ENCODE results near the gene S100A6. TPM values are rescaled to one million over a fixed set of nuclear protein-coding genes. Genes with fewer than 3 reads are reported as not detected.
"Not testable (repeated sequence)": the region's sequence is repeated elsewhere in the genome, so short reads cannot be mapped to it uniquely, and the experiment has no call there.

The S100A6 gene
- total RNA-seq = 154 and 159 TPM in 2 replicates

- H3K9me3 Mint-ChIP-seq = no peaks in the 10 kb centered on the region
- H3K4me1 Mint-ChIP-seq (ENCODE audit: low read depth) = peaks cover 71% of the 10 kb centered on the region
- intact Hi-C loops (cut with micrococcal nuclease) = loop anchor here (1.0 to 2.0 kb wide), 5 partner anchors 10 to 135 kb away; partner anchors contain the start of genes ILF2, S100A4 and SNAPIN
- peak within 1 kb of the TSS; percentile 96 for H3K27ac Mint-ChIP-seq
- H3K36me3 Mint-ChIP-seq (ENCODE audit: low read depth) = peaks cover 10% of the 10 kb centered on the region
- peak; percentile 36 for DNase-seq (ENCODE audit: low spot score)
- H3K4me3 Mint-ChIP-seq = peak within 1 kb of the TSS; percentile 91
- no peaks in the 10 kb centered on the region for H3K27me3 Mint-ChIP-seq (ENCODE audit: insufficient read depth)
Observed at GRCh38 chr1:153535242-153536011, at the start of gene S100A6. S100A6 (minus strand) TSS chr1:153535991; CDS start chr1:153535339, 652 bp downstream.

DNA sequence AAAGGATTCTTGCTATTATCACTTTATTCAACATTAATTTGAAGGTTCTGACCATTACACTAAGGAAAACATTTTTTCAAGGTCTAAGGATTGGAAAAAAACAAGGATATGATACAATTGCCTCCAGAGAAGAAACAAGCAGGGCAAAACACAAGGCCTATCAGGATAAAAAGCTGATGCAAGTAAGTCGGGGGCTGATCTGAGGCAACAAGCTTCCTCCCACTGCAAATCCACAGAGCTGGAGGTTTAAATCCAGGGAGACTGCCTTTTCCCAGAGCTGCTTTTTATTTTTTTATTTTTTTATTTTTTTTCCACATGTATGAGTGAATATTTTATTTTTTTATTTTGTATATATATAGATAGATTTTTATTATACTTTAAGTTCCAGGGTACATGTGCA, 49.2 kb upstream of the S100A6 start:
- Mint-ChIP-seq H3K27me3 (ENCODE audit: insufficient read depth) (peaks cover 12% of the 10 kb centered on the region), H3K4me1 (ENCODE audit: low read depth) (no peaks in the 10 kb centered on the region), H3K27ac (no peak overlapping the region), H3K4me3 (no peak overlapping the region), H3K9me3 (no peaks in the 10 kb centered on the region), H3K36me3 (ENCODE audit: low read depth) (no peaks in the 10 kb centered on the region)
- intact Hi-C loops (cut with micrococcal nuclease) = no loop called here
- DNase-seq (ENCODE audit: low spot score) = no peak

- no peaks in the 10 kb centered on the region for H3K4me1 Mint-ChIP-seq (ENCODE audit: low read depth)
- H3K27me3 Mint-ChIP-seq (ENCODE audit: insufficient read depth) = peaks cover 15% of the 10 kb centered on the region
- no peak overlapping the region for H3K27ac Mint-ChIP-seq
- H3K4me3 Mint-ChIP-seq = no peak overlapping the region
- DNase-seq (ENCODE audit: low spot score) = no peak
- no peaks in the 10 kb centered on the region for H3K36me3 Mint-ChIP-seq (ENCODE audit: low read depth)
- intact Hi-C loops (cut with micrococcal nuclease) = loop anchor here (1.0 kb wide), 1 partner anchor 21 kb away; no protein-coding TSS in a partner anchor
- H3K9me3 Mint-ChIP-seq = no peaks in the 10 kb centered on the region
Observed at GRCh38 chr1:153583976-153584375, 48.2 kb upstream of the S100A6 start.

- H3K27me3 Mint-ChIP-seq (ENCODE audit: insufficient read depth) = peaks cover 19% of the 10 kb centered on the region
- H3K4me1 Mint-ChIP-seq (ENCODE audit: low read depth); H3K4me3 Mint-ChIP-seq: not testable (repeated sequence)
Observed at GRCh38 chr1:153583514-153583913, 47.7 kb upstream of the S100A6 start.

GRCh38 chr1:153582836-153583235, 47.0 kb upstream of the S100A6 start:
- not testable (repeated sequence) for H3K36me3 Mint-ChIP-seq (ENCODE audit: low read depth)

More at GRCh38 chr1:153583514-153583913, 47.7 kb upstream of the S100A6 start:
- DNase-seq (ENCODE audit: low spot score); intact Hi-C loops (cut with micrococcal nuclease); H3K27ac Mint-ChIP-seq; H3K36me3 Mint-ChIP-seq (ENCODE audit: low read depth); H3K9me3 Mint-ChIP-seq: not testable (repeated sequence)

GRCh38 chr1:153578936-153579335, 43.1 kb upstream of the S100A6 start:
- H3K4me1 Mint-ChIP-seq (ENCODE audit: low read depth) = no peaks in the 10 kb centered on the region
- no peak overlapping the region for H3K4me3 Mint-ChIP-seq
- no peaks in the 10 kb centered on the region for H3K36me3 Mint-ChIP-seq (ENCODE audit: low read depth)

More at GRCh38 chr1:153582836-153583235, 47.0 kb upstream of the S100A6 start:
- H3K9me3 Mint-ChIP-seq; H3K4me3 Mint-ChIP-seq; H3K27ac Mint-ChIP-seq; DNase-seq (ENCODE audit: low spot score); H3K4me1 Mint-ChIP-seq (ENCODE audit: low read depth); intact Hi-C loops (cut with micrococcal nuclease): not testable (repeated sequence)
- peaks cover 26% of the 10 kb centered on the region for H3K27me3 Mint-ChIP-seq (ENCODE audit: insufficient read depth)

GRCh38 chr1:153578490-153578889, 42.7 kb upstream of the S100A6 start:
- Mint-ChIP-seq H3K4me1 (ENCODE audit: low read depth) (no peaks in the 10 kb centered on the region), H3K9me3 (no peaks in the 10 kb centered on the region), H3K27ac (no peak overlapping the region), H3K4me3 (no peak overlapping the region), H3K27me3 (ENCODE audit: insufficient read depth) (peaks cover 26% of the 10 kb centered on the region), H3K36me3 (ENCODE audit: low read depth) (no peaks in the 10 kb centered on the region)
- no peak for DNase-seq (ENCODE audit: low spot score)
- intact Hi-C loops (cut with micrococcal nuclease) = no loop called here

More at GRCh38 chr1:153578936-153579335, 43.1 kb upstream of the S100A6 start:
- no peak overlapping the region for H3K27ac Mint-ChIP-seq
- peaks cover 26% of the 10 kb centered on the region for H3K27me3 Mint-ChIP-seq (ENCODE audit: insufficient read depth)
- no peaks in the 10 kb centered on the region for H3K9me3 Mint-ChIP-seq
- intact Hi-C loops (cut with micrococcal nuclease) = no loop called here
- DNase-seq (ENCODE audit: low spot score) = no peak

GRCh38 chr1:153577624-153578051, 41.8 kb upstream of the S100A6 start:
- Mint-ChIP-seq H3K27ac (no peak overlapping the region), H3K4me3 (no peak overlapping the region), H3K36me3 (ENCODE audit: low read depth) (no peaks in the 10 kb centered on the region), H3K9me3 (no peaks in the 10 kb centered on the region), H3K27me3 (ENCODE audit: insufficient read depth) (peaks cover 26% of the 10 kb centered on the region), H3K4me1 (ENCODE audit: low read depth) (peaks cover 8% of the 10 kb centered on the region)
- DNase-seq (ENCODE audit: low spot score) = no peak
- intact Hi-C loops (cut with micrococcal nuclease) = no loop called here

DNA sequence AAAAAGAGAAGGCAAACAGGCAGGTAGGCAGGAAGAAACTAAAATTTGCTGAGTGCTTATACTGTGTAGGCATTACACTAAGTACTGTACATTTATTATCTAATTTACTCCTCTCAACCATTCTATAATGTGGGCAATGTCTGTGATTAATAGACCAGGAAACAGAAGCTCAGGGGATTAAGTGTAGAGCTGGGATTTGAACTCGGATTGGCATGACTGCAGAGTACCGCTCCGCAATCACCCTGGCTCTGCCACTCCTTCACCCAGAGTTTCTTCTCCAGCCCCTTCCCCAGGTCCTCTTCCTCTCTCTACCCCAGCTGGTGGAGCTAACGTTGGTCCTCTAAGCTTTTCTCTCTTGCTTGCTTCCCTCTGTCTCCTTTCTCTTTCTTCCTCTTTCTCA, 41.3 kb upstream of the S100A6 start:
- H3K9me3 Mint-ChIP-seq = no peaks in the 10 kb centered on the region
- H3K27me3 Mint-ChIP-seq (ENCODE audit: insufficient read depth) = peaks cover 26% of the 10 kb centered on the region
- H3K4me1 Mint-ChIP-seq (ENCODE audit: low read depth) = peaks cover 12% of the 10 kb centered on the region
- intact Hi-C loops (cut with micrococcal nuclease) = no loop called here
- no peak for DNase-seq (ENCODE audit: low spot score)
- H3K27ac Mint-ChIP-seq = no peak overlapping the region
- no peak overlapping the region for H3K4me3 Mint-ChIP-seq
- no peaks in the 10 kb centered on the region for H3K36me3 Mint-ChIP-seq (ENCODE audit: low read depth)

- intact Hi-C loops (cut with micrococcal nuclease); H3K27ac Mint-ChIP-seq; DNase-seq (ENCODE audit: low spot score); H3K9me3 Mint-ChIP-seq; H3K36me3 Mint-ChIP-seq (ENCODE audit: low read depth); H3K4me3 Mint-ChIP-seq: not testable (repeated sequence)
- peaks cover 20% of the 10 kb centered on the region for H3K4me1 Mint-ChIP-seq (ENCODE audit: low read depth)
- peaks cover 26% of the 10 kb centered on the region for H3K27me3 Mint-ChIP-seq (ENCODE audit: insufficient read depth)
Observed at GRCh38 chr1:153575497-153575896, 39.7 kb upstream of the S100A6 start.

DNA sequence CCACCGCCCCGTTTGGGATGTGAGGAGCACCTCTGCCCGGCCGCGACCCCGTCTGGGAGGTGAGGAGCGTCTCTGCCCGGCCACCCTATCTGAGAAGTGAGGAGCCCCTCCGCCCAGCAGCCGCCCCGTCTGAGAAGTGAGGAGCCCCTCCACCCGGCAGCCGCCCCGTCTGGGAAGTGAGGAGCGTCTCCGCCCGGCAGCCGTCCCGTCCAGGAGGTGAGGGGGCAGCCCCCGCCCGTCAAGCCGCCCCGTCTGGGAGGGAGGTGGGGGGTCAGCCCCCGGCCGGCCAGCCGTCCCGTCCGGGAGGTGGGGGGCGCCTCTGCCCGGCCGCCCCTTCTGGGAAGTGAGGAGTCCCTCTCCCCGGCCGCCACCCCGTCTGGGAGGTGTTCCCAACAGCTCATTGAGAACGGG, 39.3 kb upstream of the S100A6 start:
- H3K9me3 Mint-ChIP-seq; DNase-seq (ENCODE audit: low spot score); H3K27ac Mint-ChIP-seq; H3K36me3 Mint-ChIP-seq (ENCODE audit: low read depth); H3K4me3 Mint-ChIP-seq; intact Hi-C loops (cut with micrococcal nuclease): not testable (repeated sequence)
- Mint-ChIP-seq H3K27me3 (ENCODE audit: insufficient read depth) (peaks cover 26% of the 10 kb centered on the region), H3K4me1 (ENCODE audit: low read depth) (peaks cover 20% of the 10 kb centered on the region)

- Mint-ChIP-seq H3K4me3 (no peak overlapping the region), H3K36me3 (ENCODE audit: low read depth) (no peaks in the 10 kb centered on the region), H3K4me1 (ENCODE audit: low read depth) (peaks cover 25% of the 10 kb centered on the region), H3K9me3 (no peaks in the 10 kb centered on the region), H3K27me3 (ENCODE audit: insufficient read depth) (peaks cover 18% of the 10 kb centered on the region), H3K27ac (peak overlapping the region; percentile 27)
- intact Hi-C loops (cut with micrococcal nuclease) = loop anchor here (1.0 kb wide), 1 partner anchor 24 kb away; no protein-coding TSS in a partner anchor
- no peak for DNase-seq (ENCODE audit: low spot score)
Observed at GRCh38 chr1:153573351-153573750, 37.6 kb upstream of the S100A6 start.

DNA sequence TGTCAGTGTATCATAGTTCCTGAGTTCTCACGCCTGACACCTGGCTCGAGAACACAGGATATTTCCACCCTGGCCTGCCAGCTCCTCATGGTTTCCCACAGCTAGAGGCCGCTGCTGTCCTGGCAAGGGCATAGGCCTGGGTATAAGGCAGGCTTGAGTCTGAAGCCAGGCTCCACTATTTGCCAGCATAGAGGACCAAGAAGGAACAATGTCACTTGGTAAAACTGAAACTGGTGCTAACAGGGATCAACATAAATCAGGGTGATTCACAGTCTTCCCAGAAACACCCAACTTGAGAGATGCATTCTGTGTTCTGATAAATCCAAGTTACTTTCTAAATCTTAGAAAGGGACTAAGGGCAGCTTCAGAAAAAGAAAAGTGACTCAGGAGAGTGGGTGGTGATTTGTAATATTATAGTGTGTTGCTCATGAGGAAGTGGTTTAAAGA, 36.8 kb upstream of the S100A6 start:
- peaks cover 33% of the 10 kb centered on the region for H3K4me1 Mint-ChIP-seq (ENCODE audit: low read depth)
- intact Hi-C loops (cut with micrococcal nuclease) = loop anchor here (1.0 kb wide), 2 partner anchors 25 to 45 kb away; no protein-coding TSS in a partner anchor
- peak; percentile 20 for DNase-seq (ENCODE audit: low spot score)
- H3K27ac Mint-ChIP-seq = peak overlapping the region; percentile 27
- H3K9me3 Mint-ChIP-seq = no peaks in the 10 kb centered on the region
- no peaks in the 10 kb centered on the region for H3K36me3 Mint-ChIP-seq (ENCODE audit: low read depth)
- H3K4me3 Mint-ChIP-seq = no peak overlapping the region
- H3K27me3 Mint-ChIP-seq (ENCODE audit: insufficient read depth) = peaks cover 11% of the 10 kb centered on the region

Data from activated T-helper 1 cell treated with anti-CD3 and anti-CD28 coated beads, Interleukin-12 subunit alpha, Interleukin-12 subunit beta, Interleukin-2, Interleukin-4 antibody, amounts not matched to agents 30 ng/mL and 10 ng/mL and 1 ng/mL, durations not matched to agents 14 hours and 24 hours and 36 hours (primary cell).